Left forelimb (tissue), 1 donor: ENCODE measurements around the gene C16orf95.
"Not testable (repeated sequence)": the region's sequence is repeated elsewhere in the genome, so short reads cannot be mapped to it uniquely, and the experiment has no call there.

Source experiments
- DNase-seq: peaks from one replicate; pipeline ENCODE4 v3.0.0-alpha.2; 2018; ENCODE audit warnings: low spot score

Gene C16orf95

GRCh38 chr16:87288753-87289362, 28.3 kb downstream of the C16orf95 start:
- DNase-seq: peak; percentile 33

GRCh38 chr16:87286839-87287626, 30.2 kb downstream of the C16orf95 start:
- no peak for DNase-seq

- no peak for DNase-seq
These were observed 33.0 kb downstream of the C16orf95 start for GRCh38 chr16:87284183-87284582.

GRCh38 chr16:87279094-87279658, 38.0 kb downstream of the C16orf95 start:
- no peak for DNase-seq

GRCh38 chr16:87278191-87279093, 38.8 kb downstream of the C16orf95 start:
- peak; percentile 90 for DNase-seq

- no peak for DNase-seq
These were observed 40.3 kb downstream of the C16orf95 start for GRCh38 chr16:87276924-87277323.

GRCh38 chr16:87276091-87276701, 41.0 kb downstream of the C16orf95 start:
- no peak for DNase-seq

- no peak for DNase-seq
These were observed 42.4 kb downstream of the C16orf95 start for GRCh38 chr16:87274794-87275193.

GRCh38 chr16:87273471-87274030, 43.6 kb downstream of the C16orf95 start:
- DNase-seq: peak; percentile 20

GRCh38 chr16:87271256-87271655, 45.9 kb downstream of the C16orf95 start:
- DNase-seq: no peak

GRCh38 chr16:87267566-87267965, 49.6 kb downstream of the C16orf95 start:
- DNase-seq: no peak

- no peak for DNase-seq
These were observed 50.3 kb downstream of the C16orf95 start for GRCh38 chr16:87266846-87267245.

GRCh38 chr16:87265261-87265660, 51.9 kb downstream of the C16orf95 start:
- DNase-seq: peak; percentile 51

GRCh38 chr16:87264634-87265033, 52.6 kb downstream of the C16orf95 start:
- peak; percentile 34 for DNase-seq

- DNase-seq: peak; percentile 28
These were observed 53.7 kb downstream of the C16orf95 start for GRCh38 chr16:87263418-87264052.

- peak; percentile 34 for DNase-seq
These were observed 57.8 kb downstream of the C16orf95 start for GRCh38 chr16:87259431-87259830.

- DNase-seq: not testable (repeated sequence)
These were observed 58.5 kb downstream of the C16orf95 start for GRCh38 chr16:87258653-87259052.

GRCh38 chr16:87255866-87256265, 61.3 kb downstream of the C16orf95 start:
- peak; percentile 14 for DNase-seq

- DNase-seq: no peak
These were observed 62.5 kb downstream of the C16orf95 start for GRCh38 chr16:87254734-87255133.

- DNase-seq: peak; percentile 58
These were observed 62.9 kb downstream of the C16orf95 start for GRCh38 chr16:87254296-87254695.

GRCh38 chr16:87253536-87253935, 63.7 kb downstream of the C16orf95 start:
- DNase-seq: peak; percentile 51
